ENCODE results near the gene MPST.

The MPST gene

DNA sequence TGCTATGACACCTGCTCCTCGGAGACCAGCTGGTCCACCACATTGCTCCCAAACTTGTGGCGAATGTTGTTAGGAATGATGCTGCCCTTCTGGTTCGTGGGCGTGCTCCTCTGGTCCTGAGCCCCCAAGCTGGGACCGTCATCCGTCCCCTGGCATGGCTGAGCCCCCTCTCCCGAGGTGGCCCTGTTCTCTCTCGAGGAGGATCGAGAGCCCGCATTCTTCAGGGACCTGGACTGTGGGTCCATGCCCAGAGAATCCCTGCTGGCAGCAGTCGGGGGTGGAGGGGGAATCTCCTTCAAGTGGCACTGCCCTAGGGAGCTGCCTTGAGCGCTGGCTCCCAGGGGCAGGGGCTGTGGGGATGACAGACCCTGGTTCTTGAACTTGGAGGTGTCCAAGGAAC, 17.7 kb upstream of the MPST start:
- DNase-seq: no peak

DNA sequence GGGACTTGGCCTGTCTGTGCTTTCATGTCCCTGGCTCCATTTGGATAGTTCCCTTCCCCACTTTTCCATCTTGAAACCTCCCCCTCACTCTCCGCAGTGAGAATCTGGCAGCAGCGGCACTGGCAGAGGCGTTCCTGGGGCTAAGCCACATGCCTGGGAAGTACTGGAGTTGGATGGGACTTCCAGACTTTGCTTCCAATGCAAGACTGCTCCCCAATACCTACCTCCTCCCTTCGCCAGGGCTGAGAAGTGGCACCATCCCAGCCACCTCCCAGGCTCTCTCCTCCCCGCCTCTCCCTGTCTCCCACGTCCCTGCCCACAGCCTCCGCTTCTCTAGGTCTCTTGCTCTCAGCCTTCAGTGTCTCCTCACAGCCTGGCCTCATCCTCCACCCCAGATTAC, 16.9 kb upstream of the MPST start:
- DNase-seq: no peak

DNA sequence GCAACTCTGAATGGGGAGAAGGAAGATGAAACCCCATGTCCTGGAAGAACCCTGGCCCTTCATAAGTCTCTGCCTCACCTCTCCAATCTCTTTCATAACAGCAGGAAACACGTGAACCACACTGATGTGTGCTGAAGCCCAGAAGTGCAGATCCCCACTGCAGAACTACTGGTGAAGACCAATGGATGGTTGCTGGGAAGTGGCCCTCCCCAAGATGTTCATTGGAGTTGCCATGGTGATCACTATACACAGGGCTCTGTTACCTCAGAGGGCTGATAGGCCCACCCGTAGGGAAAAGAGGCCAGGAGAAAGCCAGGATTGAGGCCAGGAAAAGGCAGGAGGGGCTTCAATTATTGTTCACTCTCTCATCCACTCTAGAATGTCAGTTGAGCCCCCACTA, 11.9 kb upstream of the MPST start:
- no peak for DNase-seq

DNA sequence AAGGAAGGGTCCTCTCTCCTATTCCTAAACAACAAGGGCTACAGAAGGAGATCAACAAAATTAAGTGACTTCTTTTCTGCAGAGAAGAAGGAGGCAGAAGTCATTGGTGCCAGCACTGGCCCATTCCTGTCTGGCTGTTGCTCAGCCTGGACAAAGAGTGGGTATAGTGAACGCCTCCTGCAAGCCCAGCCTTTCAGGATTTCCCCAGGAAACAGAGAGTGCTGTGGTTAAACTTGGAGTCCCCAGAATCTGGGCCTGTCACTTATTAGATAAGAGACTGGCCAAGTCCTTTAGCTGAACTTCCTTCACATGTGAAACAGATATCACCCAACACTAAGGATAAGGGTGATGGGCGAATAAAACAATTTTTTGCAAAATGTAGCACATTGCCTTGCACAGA, 11.2 kb upstream of the MPST start:
- no peak for DNase-seq

DNA sequence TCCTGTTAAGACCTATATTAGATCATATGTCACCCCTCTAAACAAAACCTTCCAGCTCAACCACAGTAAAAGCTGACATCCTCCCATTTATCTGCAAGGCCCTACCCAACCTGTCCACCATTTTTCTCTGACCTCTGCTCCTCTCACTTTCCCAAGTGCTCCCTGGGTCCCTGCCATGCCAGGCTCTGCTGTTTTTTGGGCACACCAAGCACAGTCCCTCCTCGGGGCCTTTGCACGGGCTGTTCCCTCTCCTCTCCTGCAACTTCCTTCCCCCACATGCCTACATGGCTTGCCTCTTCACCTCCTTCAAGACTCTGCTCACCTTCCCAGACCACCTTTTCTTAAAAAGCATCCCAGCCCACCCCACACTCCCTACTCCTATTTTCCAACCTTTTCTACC, 10.1 kb upstream of the MPST start:
- no peak for DNase-seq

DNA sequence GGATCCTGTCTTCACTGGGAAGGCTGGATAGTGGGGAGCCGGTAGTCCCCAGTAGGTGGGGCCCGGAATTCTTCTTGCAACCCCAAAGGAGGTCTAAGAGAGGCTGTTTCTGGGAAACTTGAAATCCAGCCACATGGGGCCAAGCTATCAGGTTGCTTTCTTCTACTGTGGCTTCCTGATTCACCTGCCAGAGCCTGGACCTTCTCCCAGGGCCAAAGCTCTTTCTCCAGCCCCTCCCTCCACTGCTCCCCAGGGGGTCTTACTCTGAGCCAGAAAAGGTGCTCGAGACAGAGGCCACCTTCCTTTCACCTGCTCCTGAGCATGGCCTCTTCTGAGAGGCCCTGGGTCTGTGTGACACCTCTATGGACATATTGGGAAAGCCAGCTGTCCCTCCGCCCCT, 9.4 kb upstream of the MPST start:
- DNase-seq: no peak

DNA sequence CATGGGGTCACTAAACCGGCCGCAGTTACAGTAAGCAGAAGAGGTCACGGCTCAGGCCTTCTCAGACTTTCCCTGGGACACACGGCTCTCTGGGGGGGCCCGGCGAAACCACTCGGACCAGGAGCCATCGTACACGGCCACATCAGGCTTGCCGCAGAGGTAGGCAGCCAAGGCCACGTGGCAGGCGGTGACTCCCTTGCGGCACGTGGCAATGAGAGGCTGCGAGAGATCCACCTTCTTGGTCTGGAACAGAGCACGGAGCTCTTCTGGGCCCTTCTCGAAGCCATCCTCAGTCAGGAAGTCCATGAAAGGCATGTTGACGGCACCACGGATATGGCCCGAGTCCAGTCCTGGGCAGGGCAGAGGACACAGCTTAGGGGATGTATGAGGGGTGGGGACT, 8.6 kb upstream of the MPST start:
- DNase-seq: no peak

DNA sequence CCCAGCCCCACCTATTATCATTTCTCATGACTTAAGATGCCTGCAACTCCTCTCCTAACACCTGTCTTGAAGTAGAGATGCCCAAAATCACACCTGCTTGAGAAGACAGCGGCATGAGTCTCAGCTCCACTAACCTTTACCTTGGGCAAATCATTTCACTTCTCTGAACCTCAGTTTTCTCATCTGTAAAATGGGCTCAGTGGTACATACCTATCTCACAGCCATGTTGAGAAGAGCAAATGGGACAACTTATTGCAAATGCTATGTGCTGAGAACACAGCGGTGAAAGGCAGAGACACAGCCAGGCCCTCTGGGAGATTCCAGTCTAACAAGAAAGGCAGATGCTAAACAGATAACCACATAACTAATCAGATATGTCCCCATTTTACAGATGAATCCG, 8.1 kb upstream of the MPST start:
- no peak for DNase-seq

DNA sequence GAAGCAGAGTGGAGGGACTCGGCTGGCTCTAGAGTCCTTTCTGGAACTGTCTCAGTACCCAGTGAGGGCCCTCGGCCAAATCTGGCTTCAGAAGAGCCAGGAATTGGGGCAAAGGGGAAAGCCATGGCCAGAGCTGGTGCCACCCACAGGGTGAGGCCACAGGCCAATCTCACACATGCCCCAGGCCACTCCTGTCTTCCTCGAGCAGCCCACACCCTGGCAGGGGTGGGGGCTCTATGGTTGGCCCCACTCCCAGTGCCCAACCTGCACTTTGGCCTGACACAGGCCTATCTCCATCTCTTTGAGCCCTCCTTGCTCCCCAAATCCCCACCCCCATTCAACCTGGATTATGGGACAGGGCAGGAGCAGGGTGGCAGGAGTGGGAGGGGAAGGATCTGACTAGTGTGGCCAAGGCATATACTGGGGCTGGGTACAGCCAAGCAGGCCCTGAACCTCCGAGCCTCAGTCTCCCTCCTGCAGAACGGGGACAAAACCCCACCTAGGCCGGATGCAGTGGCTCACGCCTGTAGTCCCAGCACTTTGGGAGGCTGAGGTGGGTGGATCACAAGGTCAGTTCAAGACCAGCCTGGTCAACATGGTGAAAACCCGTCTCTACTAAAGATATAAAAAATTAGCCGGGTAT, 7.2 kb upstream of the MPST start:
- DNase-seq: no peak

DNA sequence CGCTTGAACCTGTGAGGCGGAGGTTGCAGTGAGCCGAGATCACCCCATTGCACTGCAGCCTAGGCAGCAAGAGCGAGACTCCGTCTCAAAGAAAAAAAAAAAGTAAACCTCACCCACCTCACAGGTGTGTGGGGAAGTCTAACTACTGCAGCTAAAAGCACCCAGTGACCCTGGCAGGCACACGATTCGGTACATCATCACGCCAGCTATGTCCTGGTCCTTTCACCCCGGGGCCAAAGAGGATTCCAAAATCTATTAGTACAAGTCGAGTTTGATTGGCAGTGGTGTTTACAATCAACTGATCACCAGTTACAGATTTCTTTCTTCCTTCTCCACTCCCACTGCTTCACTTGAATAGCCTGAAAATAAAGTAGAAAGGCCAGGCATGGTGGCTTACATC, 6.6 kb upstream of the MPST start:
- no peak for DNase-seq

DNA sequence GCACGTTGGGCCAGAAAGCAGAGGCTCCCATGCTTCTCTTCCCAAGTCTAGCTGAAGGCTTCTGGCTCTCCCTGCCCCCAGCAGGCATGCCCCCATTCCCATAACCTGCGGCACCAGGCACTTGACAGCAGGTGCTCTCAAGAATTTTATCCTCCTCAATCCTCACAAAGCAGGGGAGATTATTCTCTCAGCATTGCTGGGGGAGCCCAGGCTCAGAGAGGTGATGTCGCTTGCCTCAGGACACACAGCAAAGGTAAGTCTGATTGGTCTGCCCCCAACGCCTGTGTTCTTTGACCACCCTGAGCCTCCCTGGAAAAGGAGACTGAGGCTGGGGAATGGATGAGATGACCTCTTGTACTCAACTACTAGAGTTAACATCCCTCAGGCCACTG, 5.1 kb upstream of the MPST start:
- no peak for DNase-seq

DNA sequence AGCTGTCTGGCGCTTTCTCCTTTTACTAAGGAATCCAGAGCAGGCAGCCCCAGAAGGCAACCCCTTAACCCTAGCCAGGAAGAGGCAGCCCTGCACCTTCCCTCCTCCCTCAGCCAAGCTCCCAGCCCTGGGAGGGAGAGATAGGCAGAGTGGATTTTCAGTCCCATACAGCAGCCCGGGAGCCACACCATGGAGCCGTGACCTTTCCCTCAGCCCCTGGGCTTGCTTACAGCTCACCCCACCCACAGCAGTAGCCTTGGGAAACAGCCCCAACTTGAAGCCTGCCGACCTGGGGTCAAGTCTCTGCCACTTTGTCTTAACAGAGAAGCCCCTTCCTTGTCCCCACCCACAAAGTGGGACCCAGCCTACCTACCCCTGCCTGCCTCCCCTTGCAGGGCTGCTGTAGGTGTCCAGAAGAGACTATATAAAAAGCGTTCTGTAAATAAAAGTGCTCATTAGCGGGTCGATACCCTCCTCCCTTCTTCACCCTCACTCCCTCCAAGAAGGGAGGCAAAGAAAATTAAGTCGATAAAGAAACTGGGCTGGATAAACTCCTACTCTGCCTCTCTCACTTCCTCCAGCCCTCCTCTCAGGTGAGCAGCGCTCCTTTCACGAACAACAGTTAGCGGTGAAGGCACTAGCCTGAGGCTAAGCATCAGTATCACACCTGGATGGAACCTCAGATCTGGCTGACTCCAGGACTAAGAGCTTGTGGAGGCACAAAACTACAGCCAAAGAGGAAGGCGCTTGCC, 4.5 kb upstream of the MPST start:
- DNase-seq: no peak

DNA sequence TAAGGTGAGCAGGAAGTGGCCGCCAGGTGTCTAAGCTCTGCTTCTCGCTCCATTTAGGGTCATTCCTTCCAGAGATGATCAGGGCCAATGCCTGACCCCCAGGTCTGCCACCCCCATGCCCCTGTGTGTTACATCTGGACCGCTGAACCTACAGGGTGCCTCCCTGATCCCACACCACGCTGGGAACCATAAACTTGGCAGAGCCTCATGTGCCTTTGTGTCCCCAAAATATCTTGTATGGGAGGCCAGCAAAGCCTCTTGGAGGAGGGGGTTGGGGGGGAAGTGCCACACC, 4.0 kb upstream of the MPST start:
- DNase-seq: no peak

DNA sequence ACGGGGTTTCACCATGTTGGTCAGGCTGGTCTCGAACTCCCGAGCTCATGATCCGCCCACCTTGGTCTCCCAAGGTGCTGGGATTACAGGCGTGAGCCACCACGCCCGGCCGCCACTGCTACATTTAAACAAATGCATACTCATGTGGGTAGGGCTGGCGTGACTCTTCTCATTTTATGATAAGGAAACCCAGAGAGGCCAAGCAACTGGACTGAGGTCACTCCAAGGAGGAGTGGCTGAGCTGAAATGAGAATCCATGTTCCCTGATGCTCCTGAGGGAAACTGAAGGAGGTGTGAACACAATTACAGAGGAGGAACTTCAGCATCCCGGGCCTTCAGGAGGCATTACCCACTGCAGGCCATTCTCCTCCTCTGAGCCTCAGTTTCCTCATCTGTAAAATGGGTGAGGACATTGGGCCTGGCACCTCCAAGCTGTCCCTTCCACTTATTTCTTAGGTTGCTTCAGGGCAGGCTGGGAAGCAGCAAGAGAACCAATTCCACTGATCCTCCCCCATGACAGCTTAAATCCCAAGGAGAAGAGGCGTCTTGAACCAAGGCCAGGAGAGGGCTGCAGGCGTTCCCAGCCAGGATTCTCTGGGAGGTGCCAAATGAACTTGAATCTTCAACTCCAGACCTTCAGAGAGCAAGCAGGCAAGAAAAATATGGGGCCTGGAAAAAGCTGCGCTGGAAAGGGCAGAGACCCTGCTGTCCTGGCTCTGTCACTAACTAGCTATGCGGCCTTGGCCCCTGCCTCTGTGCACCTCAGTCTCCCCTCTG, 3.2 kb upstream of the MPST start:
- DNase-seq: no peak

DNA sequence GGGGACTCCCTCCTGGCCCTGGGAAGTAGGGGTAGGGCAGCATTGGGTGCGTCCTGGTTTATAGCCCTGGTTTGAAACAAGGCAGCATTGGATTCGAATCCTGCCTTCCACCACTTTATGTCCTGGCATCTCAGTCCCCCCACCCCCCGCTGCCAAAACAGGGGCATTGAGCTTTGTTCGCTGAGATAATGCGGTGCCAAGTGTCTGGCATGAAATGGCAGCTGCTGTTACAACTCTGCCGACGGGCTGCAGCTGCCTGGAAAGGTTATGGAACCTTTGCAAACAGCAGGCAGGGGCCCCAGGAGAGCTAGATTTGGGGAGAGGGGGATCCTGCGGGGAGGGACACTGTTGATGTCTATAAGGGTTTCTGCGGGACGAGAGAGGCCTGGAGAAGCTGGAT, 2.2 kb upstream of the MPST start:
- DNase-seq: no peak

DNA sequence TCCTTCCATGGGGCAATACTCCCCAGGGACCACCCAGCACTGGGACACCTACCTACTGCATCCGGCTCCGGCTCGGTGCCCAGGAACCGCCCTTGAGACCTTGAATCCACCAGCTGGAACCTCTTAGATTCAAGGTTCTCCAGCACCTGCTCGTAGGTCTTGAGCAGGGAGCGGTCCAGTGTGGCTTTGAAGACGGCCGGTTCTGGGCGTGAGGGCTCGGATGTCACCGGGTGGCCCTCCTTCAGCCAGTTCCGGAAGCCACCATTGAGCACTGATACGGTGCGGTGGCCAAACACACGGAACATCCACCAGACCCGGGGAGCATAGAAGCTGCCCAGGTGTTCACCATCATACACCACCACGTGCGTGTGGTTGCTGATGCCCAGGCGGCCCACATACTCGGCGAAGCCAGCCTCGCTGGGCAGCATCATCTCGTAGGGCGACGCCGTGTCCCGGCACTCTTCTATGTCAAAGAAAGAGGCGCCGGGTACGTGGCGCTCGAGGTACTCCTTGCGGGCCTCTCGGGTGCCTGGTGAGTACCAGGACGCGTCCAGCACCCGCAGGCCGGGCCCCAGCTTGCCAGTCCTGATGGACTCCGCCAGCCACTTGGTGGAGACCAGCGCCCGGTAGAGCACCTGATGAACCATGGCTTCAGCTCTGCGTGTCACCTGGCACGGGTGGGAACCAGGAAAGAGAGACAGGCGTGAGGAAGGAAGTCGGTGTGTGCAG, 1.3 kb upstream of the MPST start:
- DNase-seq: no peak

DNA sequence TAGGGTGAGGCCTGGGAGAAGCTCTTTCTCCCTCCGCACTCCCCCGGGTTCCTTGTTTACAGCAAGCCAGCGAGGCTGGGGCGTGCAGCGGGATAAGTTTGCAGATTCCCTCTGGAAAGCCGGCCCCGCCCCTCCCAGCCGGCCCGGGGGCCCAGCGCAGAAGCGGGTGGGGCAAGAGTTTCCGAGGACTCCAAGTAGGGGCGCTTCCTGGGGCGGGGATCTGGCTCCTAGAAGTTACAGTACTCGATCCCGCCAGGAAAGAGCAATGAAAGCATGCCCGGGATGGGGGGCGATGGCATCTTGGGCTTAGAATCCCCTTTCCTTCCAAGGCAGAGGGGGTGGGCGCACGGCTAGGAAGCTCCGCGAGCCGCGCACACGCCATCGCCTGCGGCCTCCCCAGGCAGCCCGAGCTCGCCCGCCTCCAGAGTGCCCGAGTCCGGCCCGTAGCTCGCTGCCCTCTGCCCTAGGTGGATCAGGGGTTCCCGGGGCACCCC, 680 bp upstream of the MPST start:
- DNase-seq: no peak

DNA sequence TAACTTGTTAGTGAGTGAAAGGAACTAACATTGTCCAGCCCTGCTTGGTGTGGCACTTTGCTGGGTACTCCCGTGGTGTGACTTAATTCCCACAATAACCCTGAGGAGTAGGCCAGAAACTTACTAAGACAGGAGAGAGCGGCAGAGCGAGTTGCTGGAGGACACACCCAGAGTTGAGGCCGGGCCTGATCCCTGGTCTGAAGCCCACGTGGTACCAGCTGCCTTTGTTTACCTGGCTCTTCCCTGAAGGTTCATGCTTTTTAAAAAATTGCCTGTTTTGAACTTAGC, 594 bp downstream of the MPST start:
- DNase-seq: no peak

DNA sequence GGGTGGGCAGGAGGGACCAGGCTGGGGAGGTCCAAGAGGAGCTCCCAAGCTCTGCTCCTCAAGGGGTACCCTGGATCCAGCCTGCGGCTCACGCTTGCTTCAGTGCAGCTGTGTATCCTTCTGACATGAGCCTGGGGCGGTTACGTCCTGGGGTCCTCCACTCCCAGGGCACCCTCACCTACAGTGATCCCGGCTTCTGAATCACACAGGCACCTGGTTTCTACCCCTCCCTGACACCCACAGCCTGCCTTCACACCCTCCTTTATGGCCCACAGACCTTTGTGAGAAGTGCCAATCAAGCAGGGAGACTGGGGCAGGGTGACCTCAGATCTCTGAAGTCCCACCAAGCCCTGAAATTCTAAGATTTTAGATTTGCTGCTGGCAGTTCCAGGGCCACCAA, 1.5 kb downstream of the MPST start:
- DNase-seq: no peak

DNA sequence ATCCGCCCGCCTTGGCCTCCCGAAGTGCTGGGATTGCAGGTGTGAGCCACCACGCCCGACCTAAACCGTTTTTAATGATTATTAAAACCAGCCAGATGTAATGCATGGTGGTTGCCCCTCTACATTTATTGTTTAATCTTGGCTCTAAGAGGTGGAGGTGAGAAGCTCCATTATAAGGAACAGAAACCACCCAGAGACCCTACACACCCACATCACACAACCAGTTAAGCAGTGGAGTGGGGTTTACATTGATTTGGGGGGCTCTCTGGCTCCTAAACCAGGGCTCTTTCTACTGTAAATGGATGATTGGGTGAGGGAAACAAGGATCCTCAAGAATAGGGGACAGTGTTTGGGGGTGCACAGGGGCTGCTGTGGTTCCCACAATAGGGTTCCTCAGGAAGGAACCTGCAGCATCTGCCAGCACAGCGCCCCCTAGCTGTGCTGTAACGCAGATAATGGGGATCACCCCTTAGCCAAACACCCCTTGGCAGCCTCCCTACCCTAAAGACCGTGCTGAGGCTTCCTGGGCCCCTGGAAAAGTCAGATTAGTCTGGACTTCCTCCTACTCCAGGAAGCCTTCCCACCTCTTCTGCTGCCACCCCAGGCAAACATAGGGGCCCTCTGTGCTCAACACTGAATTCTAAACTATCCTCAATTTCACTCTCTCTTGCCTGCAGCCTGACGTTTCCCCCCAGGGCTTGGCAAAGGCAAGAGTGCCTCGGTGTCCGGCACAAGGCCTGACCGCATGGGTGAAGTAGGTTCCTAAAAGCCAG, 2.4 kb downstream of the MPST start:
- DNase-seq: no peak

DNA sequence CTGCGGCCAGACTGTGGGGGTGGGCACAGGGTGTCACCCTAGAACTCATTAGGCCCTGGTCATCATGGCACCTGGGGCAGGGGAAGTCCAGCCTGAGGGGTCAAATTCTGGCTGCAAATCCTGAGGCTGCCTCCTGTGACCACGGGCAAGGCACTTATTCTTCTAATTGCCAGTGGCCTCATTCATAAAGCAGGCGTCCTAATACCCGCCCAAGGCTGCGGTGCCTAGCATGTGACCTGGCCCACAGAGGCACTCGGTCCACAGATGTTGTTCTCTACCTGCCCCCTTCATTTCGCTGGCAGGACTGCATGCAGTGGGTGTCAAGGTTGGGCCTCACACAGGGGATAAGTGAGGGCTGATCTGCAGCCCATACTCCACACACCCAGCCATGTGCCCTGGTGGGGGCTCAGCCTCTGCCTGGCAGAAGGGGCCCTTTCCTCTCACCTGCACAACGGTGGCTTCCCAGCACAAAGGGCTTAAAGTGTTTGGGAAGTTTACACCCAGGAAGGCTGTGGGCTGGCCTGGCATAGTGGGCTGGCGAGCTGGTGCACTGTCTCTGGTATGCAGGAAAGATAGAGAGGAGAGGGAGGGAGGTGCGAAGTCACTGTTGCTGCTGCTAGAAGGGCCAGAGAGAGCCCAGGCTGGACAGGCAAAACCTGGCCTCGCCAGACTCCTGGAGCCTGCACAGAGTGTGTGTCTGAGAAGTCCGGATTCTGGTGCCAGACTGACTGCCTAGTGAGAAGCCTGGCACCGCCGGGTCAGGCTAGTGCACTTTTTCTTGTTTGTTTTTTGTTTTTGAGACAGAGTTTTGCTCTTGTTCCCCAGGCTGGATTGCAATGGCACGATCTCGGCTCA, 3.2 kb downstream of the MPST start:
- no peak for DNase-seq

DNA sequence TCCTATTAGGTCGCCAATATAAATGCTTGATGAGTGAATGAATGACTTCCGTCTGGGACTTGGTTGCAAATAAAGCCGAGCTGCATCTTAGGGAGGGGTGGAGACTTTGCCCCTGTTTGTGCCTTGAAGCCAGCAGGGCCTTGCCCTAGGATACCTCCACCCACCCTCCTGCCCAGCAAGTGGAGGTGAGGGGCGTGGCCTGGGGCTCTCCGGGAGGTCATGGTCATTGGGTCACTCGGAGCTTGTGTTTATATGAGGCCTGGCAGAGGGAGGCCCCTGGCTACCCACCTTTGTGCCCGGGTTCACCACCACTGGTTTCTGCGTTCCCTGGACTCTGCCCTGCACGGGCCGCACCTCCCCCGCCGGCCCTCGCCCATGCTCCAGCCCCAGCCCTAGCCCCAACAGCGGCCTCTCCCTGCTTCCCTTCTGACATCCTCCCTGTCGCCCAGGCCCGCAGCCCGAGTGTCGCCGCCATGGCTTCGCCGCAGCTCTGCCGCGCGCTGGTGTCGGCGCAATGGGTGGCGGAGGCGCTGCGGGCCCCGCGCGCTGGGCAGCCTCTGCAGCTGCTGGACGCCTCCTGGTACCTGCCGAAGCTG, 4.3 kb downstream of the MPST start:
- DNase-seq: no peak

Data from NCI-H1436 treated with DMSO at 0.1 percent for 48 hours (cell line).